HG03159 (cell line): ENCODE measurements around the gene GNAZ.

ENCODE experiments used
- ATAC-seq: cut with Tn5 transposase; IDR thresholded peaks from one replicate; pipeline ENCODE4 v1.9.1; 2021; ENCODE audit warnings: mild to moderate bottlenecking, moderate library complexity; ENCODE audit not compliant: unreplicated experiment

Gene GNAZ

GRCh38 chr22:23063539-23064380, 6.6 kb upstream of the GNAZ start:
- no peak for ATAC-seq

DNA sequence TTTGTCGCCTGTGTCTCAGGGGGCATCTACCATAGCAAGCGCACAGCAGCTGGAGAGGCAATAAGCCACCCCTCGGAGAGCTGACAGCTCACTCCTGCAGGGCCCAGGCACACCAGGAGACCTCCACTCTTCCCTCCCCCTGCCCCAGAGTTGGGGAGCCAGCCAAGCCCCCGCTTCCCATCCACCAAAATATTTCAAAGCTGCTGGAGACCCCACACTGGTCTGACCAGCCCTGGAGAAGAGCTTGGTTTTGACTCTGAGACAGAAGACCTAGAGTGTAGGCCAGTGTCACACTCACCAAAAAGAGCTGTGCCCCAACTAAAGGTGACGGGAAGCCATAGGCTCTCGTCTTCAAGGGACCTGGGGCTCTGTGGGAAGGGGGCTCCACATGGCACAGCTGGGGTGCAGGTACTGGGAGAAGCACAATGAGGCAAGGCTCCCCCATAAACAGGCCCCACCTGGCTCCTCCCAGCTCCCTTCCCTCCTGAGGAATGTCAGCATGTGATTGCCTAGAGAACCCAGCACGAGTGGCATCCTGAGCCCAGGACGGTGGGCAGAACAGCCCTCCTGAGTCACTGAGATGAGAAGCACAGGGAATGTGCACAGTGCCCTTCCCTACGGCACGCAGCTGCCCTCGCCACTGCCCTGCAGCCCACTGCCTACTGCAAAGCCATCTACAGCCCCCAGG, 5.8 kb upstream of the GNAZ start:
- ATAC-seq: no peak

DNA sequence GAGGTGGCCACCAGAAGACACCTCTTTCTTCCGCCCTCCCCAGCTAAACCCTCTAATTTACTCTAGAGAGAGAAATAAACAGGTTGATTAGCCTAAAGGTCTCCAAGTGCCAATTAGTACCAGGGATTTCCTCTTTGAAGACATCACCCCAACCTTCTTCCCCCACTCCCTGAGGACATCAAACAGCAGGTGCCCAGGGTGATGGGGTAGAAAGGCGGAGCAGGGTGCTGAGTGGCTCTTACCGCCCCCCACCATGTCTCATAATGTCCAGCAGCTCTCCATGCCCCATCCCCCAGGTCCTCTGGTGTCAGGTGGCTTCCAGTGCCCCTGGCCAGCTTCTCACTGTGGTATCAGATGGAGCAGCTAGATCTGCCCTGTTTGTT, 5.3 kb upstream of the GNAZ start:
- no peak for ATAC-seq

DNA sequence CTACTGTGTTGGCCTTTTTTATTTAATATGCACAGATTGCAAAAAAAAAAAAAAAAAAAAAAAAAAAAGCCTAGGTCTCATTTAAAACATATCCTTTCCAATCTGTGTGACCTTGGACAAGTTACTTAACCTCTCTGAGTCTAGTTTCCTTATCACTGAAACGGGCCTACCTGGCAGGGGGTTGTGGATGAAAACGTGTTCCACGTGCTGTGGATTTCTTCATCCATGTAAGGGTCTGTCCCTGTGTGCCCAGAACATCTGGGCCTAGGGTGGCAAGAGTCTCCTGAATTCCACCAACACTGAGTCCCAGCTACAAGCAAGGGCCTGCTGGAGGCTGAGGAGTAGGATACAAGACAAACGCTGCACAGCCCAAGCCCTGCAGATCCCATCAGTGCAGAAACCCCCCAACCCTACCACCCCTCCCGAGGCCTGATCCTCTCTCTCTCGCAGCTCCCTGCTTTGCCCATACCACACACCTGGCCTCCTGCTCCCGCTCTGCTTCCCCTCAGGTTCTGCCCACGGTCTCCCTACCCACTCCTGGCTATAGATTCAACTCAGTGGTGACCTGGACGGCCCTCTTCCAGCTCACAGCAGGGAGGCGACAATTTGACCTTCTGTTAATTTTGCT, 4.7 kb upstream of the GNAZ start:
- no peak for ATAC-seq

DNA sequence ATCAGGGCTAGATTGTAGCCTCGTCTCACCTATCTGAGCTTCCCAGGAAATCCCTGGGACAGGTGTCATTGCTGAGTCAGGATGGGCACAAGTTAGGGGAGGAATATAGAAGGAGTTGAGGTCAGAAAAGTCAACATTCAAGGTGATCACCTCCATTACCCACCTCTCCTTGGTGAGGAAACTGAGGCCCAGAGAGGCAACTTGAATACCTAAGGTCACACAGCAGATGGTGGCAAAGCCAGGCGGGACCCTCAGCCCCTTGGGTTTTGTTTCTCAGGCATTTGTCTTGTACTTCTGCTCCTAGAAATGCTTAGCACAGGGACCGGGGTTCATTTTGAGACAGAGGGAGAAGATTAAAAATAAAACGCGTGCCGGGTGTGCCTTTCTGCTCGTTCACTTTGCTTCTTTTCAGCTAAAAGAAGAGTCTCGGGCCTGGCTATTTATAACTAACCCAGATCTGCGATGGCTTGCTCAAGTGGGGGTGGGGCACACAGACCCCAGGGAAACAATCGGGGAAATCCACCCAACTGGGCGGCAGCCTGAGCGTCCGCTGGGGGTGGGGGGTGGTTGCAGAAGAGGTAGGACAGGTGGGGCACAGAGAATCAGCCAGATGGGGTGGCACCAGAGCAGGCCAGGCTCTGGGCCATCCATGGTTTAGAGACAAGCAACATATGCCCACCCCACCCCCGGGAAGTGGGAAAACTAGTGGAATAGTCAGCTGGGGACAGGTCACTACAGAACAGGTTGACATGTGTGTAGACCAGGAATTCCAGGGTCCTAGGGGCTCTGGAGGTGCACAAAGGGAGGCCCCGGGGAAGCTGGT, 3.9 kb upstream of the GNAZ start:
- no peak for ATAC-seq

DNA sequence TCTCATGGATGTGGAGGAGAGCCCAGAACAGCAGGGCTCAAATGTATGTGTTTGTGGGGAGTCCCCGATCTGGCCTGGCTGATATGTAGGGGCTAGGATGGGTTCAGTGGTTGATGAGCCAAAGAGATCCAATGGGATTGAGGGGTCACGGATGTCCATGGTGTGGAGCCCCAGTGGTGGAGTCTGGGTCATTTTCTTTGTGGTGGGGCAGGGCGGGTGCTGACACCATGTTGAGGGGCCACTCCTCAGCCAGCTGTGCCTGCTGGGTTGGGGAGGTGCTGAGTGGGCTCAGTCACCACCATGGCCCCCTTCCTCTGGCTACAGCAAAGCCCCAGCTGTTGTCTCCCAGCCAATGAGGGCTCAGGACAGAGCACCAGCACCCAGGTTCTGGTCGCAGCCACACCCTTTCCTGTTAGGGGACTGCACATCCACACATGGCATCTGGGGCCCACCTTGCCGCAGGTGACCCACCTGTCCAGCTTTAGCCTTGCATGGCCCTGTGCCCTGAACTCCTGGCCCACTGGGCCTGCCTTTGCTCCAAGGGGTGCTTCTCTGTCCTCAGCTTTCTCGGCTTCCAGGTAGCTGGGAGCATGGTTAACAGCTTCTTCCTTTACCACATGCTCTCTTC, 3.2 kb upstream of the GNAZ start:
- ATAC-seq: no peak

- no peak for ATAC-seq
Observed at GRCh38 chr22:23067691-23068090, 2.6 kb upstream of the GNAZ start.

DNA sequence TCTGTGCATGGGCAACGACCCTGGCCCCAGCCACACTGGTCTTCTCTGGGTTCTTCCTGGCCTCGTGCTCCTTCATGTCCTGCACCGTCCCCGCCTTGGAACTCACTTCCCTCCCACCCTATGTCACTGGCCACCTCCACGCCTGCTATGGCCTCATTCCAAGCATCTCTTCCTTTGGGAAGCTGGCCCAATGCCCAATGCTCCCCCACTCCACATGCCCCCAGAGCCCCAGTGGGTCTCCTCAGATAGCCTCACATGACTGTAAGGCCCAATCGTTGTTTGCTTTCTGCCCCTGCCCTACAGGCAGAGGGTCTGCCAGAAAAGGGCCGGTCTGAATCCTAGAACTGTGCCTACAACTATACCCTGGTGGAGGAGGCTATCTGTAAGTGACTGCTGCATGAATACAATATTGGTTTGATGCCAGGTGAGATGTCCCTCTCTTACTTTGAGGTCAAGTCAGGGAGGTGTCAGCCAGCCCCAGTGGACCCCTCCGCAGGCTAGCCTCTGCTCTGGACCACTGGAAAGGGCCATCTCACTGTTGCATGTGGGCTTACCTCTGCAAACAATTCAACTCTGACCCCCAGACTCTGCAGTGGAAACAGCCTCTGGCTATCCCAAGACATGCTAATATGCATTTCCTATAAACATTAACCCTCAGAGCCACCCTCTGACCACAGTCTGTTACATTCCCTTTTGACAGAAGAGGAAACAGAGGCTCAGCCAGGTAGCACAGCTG, 2.1 kb upstream of the GNAZ start:
- no peak for ATAC-seq

DNA sequence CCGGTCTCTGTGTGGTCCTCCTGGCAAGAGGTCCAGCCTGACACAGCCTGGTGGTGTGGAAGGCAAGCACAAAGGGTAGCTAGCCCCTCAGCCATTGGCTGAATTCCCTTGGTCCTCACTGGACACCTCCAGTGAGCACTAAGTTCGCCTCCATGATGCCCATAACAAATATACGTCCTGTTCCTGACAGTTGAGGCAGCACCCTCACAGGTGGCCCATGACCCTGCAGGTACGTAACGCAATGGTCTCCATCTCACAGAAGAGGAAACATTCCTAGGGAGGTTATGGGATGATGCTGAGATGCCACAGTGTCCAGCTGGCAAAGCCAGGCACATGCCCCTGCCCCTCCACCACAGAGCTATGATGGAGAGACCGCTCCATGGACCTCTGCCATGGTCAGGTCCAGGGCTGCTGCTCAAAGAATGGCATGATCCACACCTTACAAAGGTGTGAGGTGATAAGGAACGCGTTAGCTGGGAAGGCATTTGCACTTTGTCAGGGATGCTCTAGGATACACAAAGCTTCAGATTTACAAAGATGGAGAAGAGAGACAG, 1.4 kb upstream of the GNAZ start:
- ATAC-seq: no peak

- peak; percentile 79 for ATAC-seq
Observed at GRCh38 chr22:23069502-23070357, 589 bp upstream of the GNAZ start.

DNA sequence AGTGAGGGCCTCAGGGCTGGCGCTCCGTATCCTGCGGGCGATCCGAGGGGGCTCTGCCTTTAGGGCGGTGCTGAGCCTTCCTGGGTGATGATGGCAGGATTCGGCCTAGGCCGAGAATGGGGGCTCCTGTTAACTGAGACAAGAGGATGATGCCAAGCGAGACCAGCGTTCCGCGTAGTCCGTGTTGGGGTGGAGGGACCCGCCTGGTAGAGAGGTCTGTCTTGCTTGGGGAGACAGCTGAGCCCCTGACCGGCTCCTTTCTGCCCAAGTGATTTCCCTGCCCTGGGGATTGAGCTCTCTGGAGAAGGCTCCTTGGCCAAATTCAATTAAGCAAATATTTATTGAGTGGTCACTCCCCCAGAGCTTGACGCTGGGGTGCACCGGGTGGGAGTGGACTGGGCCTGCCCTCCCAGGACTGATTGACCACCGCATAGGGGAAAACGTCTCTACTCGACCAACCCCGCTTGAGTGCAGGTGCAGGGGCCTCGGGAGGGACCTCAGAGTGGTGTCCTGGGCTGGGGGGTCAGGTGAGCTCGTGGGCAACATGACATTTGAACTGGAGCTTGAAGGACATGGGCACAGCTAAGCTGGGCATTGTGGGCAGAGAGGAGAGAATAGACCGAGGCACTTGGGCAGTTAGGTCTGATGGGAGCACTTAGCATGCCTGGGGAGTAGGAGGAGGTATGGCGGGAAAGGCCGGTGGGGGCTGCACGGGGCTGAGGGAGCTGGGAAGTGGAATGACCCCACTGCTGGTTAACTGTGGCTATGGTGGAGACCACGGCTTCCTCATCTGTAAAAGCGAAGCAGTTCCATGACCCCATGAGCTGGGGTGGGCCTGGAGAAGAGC, 1.1 kb downstream of the GNAZ start:
- no peak for ATAC-seq

GRCh38 chr22:23072077-23072910, 2.0 kb downstream of the GNAZ start:
- ATAC-seq: no peak

- ATAC-seq: no peak
Observed at GRCh38 chr22:23072911-23073491, 2.7 kb downstream of the GNAZ start.

- ATAC-seq: no peak
Observed at GRCh38 chr22:23073526-23074229, 3.4 kb downstream of the GNAZ start.

GRCh38 chr22:23074451-23074850, 4.1 kb downstream of the GNAZ start:
- ATAC-seq: no peak

DNA sequence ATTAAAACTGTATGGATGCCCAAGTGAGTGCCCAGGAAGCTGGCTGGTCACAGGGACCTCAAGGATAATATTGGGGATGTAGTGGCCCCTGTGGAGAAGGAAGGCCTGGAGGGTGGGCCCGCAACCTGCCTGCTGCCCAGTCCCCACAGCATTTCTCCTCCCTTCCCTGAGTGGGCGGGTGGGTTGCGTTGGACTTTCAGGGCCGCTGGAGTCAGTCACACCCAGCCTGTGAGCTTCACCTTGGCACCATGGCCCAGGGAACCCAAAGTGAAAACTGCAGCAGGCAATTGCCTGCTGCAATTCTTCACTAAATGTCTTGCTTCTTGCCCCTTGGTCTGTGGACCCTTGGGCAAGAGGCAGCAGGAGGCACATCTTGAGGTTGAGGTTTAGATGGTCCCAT, 4.7 kb downstream of the GNAZ start:
- ATAC-seq: no peak
